Choroid plexus epithelial cell (primary cell): Measurements from ENCODE around the gene KIF21B.

Experiments
- DNase-seq: peaks from one replicate; pipeline ENCODE4 v3.0.0-alpha.2; 2010; ENCODE audit warnings: low read depth
- H3K4me3 ChIP-seq: 2 replicates; pipeline ENCODE4 v1.5.1; 2011; ENCODE audit warnings: low read depth, mild to moderate bottlenecking, control low read depth, low read length, moderate library complexity
- TF ChIP-seq, protein P1 (sequence below): conservative IDR thresholded peaks from 2 replicates; pipeline ENCODE4 v1.5.1; 2011; ENCODE audit warnings: low read depth, mild to moderate bottlenecking, control low read depth, inconsistent platforms, low read length, moderate library complexity

The KIF21B gene

DNA sequence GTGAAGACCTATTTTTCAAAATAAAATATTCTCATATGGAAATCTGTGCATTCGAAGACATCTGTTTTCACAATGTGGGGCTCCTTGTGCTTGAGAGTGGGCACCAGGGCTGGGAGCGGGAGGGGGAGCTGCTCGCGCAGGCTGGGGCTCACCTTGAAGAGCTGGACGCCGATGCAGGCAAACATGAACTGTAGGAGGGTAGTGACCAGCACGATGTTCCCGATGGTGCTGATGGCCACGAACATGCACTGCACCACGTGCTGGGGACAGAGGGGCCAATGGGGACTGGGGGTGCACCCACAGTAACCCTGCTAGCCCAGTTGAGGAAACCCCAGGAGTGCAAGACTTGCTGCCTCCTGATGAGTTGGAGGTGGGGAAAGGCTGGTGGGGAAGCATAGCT is 42.2 kb upstream of the KIF21B start:
- no peak overlapping the region for H3K4me3 ChIP-seq
- TF ChIP-seq, protein P1, sequence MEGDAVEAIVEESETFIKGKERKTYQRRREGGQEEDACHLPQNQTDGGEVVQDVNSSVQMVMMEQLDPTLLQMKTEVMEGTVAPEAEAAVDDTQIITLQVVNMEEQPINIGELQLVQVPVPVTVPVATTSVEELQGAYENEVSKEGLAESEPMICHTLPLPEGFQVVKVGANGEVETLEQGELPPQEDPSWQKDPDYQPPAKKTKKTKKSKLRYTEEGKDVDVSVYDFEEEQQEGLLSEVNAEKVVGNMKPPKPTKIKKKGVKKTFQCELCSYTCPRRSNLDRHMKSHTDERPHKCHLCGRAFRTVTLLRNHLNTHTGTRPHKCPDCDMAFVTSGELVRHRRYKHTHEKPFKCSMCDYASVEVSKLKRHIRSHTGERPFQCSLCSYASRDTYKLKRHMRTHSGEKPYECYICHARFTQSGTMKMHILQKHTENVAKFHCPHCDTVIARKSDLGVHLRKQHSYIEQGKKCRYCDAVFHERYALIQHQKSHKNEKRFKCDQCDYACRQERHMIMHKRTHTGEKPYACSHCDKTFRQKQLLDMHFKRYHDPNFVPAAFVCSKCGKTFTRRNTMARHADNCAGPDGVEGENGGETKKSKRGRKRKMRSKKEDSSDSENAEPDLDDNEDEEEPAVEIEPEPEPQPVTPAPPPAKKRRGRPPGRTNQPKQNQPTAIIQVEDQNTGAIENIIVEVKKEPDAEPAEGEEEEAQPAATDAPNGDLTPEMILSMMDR = no peak
- no peak for DNase-seq

DNA sequence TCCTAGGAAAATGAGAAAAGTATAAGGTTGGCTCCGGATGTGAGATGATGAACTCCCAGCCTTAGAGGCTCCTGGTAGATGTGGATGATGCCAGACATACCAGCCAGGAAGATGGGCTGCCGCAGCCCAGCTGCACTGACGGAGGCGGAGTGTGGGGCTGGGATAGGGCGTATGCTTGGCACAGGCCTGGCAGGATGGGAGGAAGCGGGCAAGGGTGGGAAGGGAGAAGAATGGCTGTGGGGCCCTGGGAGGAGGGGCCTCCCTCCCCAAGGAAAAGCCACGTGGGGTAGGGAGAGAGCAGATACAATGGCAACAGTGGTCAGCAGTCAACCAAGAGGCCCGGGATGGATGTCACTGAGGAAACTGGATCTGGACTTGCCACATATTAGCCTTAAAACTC is 41.3 kb upstream of the KIF21B start:
- H3K4me3 ChIP-seq = no peak overlapping the region
- TF ChIP-seq, protein P1 = no peak
- DNase-seq = no peak

DNA sequence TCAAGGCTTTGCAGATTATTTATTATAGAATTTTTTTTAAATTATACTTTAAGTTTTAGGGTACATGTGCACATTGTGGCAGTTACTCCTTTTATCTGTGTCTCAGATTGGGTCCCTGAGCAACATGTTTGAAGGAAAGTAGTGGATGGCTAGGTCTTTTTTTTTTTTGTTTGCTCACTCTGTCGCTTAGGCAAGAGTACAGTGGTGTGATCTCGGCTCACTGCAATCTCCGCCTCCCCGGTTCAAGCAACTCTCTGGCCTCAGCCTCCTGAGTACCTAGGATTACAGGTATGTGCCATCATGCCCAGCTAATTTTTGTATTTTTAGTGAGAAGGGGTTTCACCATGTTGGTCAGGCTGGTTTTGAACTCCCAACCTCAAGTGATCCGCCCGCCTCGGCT is 39.6 kb upstream of the KIF21B start:
- TF ChIP-seq, protein P1 = no peak

DNA sequence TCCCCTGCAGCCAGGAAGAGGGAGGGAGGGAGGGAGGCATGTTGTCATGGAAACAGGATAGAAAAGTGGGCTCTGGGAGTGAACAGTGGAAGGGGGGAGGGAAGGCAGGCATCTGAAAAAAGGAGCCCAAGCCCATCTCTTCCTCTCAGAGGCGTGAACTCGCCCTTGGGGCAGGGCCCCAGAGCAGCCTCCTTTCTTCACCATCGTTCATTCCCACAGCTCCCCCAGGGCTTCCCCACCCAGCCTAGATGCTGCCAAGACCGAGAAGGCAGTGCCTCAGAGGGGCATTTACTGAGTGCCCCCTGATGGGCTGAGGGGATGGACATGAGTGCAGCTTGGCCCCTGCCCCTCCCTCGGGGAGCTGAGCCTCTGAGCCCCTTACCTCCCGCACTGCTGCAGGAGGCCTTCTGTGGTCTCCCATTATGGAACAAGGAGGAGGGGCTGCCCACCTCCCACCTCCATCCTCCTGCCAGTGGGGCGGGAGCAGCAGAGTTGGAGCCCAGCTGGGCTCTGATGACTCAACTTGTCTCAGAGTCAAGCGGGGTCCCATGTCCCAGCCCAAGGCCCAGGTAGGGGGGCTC is 39.1 kb upstream of the KIF21B start:
- TF ChIP-seq, protein P1 = no peak
- H3K4me3 ChIP-seq = no peak overlapping the region
- no peak for DNase-seq

More for the DNA sequence above, 39.6 kb upstream of the KIF21B start:
- DNase-seq = no peak
- no peak overlapping the region for H3K4me3 ChIP-seq

DNA sequence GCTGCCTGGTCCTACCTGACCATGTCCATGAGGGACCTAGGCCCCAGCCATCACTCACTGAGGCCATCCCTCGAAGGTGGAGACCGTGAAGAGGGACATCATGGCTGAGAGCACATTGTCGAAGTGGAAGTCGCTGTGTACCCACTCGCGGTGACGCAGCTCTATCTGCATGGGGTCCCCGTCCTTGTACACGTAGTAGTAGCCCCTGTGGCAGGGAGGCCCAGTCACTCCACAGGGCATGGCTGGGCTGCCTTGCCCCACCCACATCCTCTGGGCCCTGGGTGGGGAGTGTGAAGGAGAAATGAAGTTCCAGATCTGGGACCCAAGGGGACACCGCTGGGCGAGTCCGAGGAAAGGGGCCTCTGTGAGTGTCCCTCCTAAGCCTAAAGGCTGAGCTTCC is 38.4 kb upstream of the KIF21B start:
- no peak for DNase-seq
- H3K4me3 ChIP-seq = no peak overlapping the region
- TF ChIP-seq, protein P1 = no peak

DNA sequence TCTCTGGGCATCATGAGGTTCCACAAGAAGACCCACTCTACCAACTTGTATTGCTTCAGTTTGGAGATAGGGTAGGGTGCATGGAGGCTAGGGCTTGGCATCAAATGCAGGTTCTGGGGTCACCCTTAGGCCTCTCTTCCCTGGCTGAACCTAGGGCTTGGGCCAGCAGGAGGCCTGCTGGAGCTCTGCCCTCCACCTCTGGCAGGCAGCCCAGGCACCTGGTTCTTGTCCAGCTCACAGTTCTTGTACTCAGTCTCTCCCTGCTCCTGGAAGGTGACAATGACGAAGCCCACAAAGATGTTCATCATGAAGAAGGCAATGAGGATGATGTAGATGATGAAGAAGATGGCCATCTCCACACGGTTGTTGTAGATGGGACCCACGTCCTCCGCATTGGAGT is 37.5 kb upstream of the KIF21B start:
- no peak for DNase-seq
- H3K4me3 ChIP-seq = no peak overlapping the region
- TF ChIP-seq, protein P1 = no peak

DNA sequence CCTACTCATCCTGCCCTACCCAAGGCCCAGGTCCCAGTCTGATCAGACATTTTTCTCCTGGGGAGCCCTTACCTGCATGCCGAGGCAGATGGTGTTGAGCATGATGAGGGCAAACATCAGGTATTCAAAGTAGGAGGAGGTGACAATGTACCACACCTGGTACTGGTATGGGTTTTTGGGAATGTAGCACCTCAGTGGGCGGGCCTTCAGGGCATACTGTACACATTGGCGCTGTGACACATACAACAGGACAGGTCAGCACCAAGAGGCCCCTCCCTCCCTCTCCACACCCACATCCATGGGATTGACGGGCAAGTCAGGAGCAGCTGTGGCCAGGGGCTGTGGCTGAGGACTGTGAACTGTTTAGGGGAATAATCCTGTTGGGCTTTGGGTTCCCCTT is 37.1 kb upstream of the KIF21B start:
- H3K4me3 ChIP-seq = no peak overlapping the region
- DNase-seq = no peak
- TF ChIP-seq, protein P1 = no peak
